Esophagus muscularis mucosa (tissue), 4 donors: ENCODE measurements around the gene PGAM5. TPM values are rescaled to one million over a fixed set of nuclear protein-coding genes. Genes with fewer than 3 reads are reported as not detected.

ENCODE experiments used
- DNase-seq: peaks from one replicate; pipeline ENCODE4 v3.0.0-alpha.2; 2017; ENCODE audit errors: extremely low spot score
- H3K27ac ChIP-seq, 4 donors: fragments of 200-600 bp; sonication (generic); replicated peaks in 1 of 4; 1 replicate in 3 of 4; 2 replicates in 1 of 4; pipeline ENCODE4 v1.5.1; 2016 to 2019; ENCODE audit warnings: mild to moderate bottlenecking in 1 of 4
- H3K27me3 ChIP-seq, 4 donors: fragments of 200-600 bp; sonication (generic); one replicate each; pipeline versions ENCODE4 v1.5.1 to v1.6.0; 2016 to 2019
- H3K36me3 ChIP-seq, 4 donors: fragments of 200-600 bp; sonication (generic); one replicate each; pipeline ENCODE4 v1.5.1; 2016 to 2019
- H3K4me1 ChIP-seq, 4 donors: fragments of 200-600 bp; sonication (generic); one replicate each; pipeline ENCODE4 v1.5.1; 2016 to 2019
- H3K4me3 ChIP-seq, 4 donors: fragments of 200-600 bp; sonication (generic); 1 replicate in 2 of 4; 2 replicates in 2 of 4; pipeline ENCODE4 v1.5.1; 2016 to 2019; ENCODE audit warnings: mild to moderate bottlenecking in 4 of 4, moderate library complexity in 1 of 4
- H3K9me3 ChIP-seq, 4 donors: fragments of 200-600 bp; sonication (generic); 1 replicate in 3 of 4; 2 replicates in 1 of 4; pipeline ENCODE4 v1.5.1; 2016 to 2019
- EP300 ChIP-seq: sonication (generic); formaldehyde crosslinking; IDR thresholded peaks from one replicate; pipeline ENCODE4 v1.6.1; 2017; ENCODE audit warnings: antibody characterized with exemption
- POLR2A ChIP-seq: fragments of 450-650 bp; IDR thresholded peaks from one replicate; pipeline ENCODE4 v1.6.1; 2017; ENCODE audit warnings: antibody characterized with exemption, moderate library complexity, mild to moderate bottlenecking, low read depth
- POLR2AphosphoS5 ChIP-seq, 2 donors: sonication (generic); formaldehyde crosslinking; IDR thresholded peaks; one replicate each; pipeline ENCODE4 v1.6.1; 2017; ENCODE audit warnings: antibody characterized with exemption in 2 of 2
- WGBS: methylation state at CpG from one replicate; pipeline ENCODE4 v1.1.5; 2018; 5-methylcytosine and 5-hydroxymethylcytosine counted together
- intact Hi-C: fragments of 100-400 bp; cut with DNase I; formaldehyde crosslinking; loops from one replicate; pipeline ENCODE4 v1.15.1; 2023
- total RNA-seq, 4 donors: library from RNA; depleted of rRNA; stranded (reverse); fragments of >200 nt; gene quantifications; one replicate each; pipeline versions ENCODE4 v1.1.0 to v1.2.1, GENCODE V29; 2016
- TF ChIP-seq, protein P1 (sequence below), 3 experiments: fragments of 200-600 bp in 2 of 3; fragments of 450-650 bp in 1 of 3; sonication (generic) in 2 of 3; IDR thresholded peaks; one replicate each; pipeline ENCODE4 v1.5.1; 2017 to 2019; ENCODE audit warnings: antibody characterized with exemption in 3 of 3, mild to moderate bottlenecking in 2 of 3, moderate library complexity in 1 of 3

Gene PGAM5
- total RNA-seq, 4 donors from 2014 or later: 19.9 to 37.0 (median 26.9) TPM

DNA sequence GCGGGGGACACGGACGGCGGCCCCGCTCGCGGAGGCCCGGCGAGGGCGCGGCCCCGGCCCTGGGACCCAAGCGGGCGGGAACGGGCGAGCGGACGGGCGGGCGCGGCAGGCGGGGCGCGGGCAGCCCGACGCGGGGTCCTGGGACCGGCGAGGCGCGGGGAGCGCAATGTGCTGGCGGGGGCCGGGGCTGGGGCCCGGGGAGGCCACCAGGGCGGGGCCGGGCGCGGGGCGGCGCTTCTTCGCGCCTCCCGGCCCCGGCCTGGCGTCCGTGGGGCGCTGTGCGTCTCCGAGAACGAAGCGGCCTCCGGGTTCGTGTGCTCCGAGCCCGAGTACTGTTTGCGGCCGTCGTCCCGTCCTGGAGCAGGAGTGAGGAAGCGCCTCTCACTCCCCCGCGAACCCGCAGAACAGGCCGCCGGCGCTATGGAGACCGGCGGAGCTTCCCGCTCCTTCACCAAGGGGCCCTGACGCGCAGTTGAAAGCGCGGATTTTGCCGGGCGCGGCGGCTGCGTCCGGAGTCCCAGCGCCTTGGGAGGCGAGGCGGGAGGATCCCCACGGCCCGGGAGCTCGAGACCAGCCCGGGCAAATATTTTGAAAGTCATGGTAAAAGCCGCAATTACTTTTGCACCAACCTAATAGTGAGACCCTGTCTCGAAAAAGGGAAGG lies 51.4 kb downstream of the PGAM5 start:
- TF ChIP-seq POLR2AphosphoS5 (IDR thresholded peaks at IDR 0.05): peak; percentile 61 to 79
- no peak for TF ChIP-seq EP300
- TF ChIP-seq, protein P1, sequence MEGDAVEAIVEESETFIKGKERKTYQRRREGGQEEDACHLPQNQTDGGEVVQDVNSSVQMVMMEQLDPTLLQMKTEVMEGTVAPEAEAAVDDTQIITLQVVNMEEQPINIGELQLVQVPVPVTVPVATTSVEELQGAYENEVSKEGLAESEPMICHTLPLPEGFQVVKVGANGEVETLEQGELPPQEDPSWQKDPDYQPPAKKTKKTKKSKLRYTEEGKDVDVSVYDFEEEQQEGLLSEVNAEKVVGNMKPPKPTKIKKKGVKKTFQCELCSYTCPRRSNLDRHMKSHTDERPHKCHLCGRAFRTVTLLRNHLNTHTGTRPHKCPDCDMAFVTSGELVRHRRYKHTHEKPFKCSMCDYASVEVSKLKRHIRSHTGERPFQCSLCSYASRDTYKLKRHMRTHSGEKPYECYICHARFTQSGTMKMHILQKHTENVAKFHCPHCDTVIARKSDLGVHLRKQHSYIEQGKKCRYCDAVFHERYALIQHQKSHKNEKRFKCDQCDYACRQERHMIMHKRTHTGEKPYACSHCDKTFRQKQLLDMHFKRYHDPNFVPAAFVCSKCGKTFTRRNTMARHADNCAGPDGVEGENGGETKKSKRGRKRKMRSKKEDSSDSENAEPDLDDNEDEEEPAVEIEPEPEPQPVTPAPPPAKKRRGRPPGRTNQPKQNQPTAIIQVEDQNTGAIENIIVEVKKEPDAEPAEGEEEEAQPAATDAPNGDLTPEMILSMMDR (IDR thresholded peaks at IDR 0.05): peak in 2 of 3 experiments; percentile 10 to 42
- peak; percentile 33 for TF ChIP-seq POLR2A
- intact Hi-C loops: loop anchor here (5.0 to 10.0 kb wide), 2 partner anchors 65 to 123 kb away; partner anchors contain the start of genes CHFR and GOLGA3
- Histone ChIP-seq H3K4me3 (peak overlapping the region; percentile 70 to 100 (median 87)), H3K36me3 (peaks cover 0 to 17% (median 4%) of the 10 kb centered on the region in 4 donors), H3K9me3 (no peaks in the 10 kb centered on the region), H3K27me3 (no peaks in the 10 kb centered on the region), H3K27ac (peak overlapping the region; percentile 91 to 98 (median 94)), H3K4me1 (peaks cover 29 to 39% (median 38%) of the 10 kb centered on the region in 4 donors)
- WGBS: 1% methylated on average over 16 of the region's 89 CpGs
- no peak for DNase-seq

- no peak for DNase-seq
- TF ChIP-seq, protein P1 (IDR thresholded peaks at IDR 0.05): no peak
- no peak for TF ChIP-seq POLR2A
- TF ChIP-seq POLR2AphosphoS5 (IDR thresholded peaks at IDR 0.05): no peak
- TF ChIP-seq EP300: no peak
- H3K4me3 ChIP-seq: no peak overlapping the region
- WGBS: 95% methylated on average over 20 of the region's 20 CpGs
- intact Hi-C loops: loop anchor here (5.0 to 10.0 kb wide), 2 partner anchors 63 to 121 kb away; partner anchors contain the start of genes CHFR and GOLGA3
- H3K4me1 ChIP-seq: peaks cover 38 to 48% (median 44%) of the 10 kb centered on the region in 4 donors
- peaks cover 0 to 2% (median 0%) of the 10 kb centered on the region in 4 donors for H3K36me3 ChIP-seq
- H3K9me3 ChIP-seq: no peaks in the 10 kb centered on the region
- H3K27me3 ChIP-seq: no peaks in the 10 kb centered on the region
- H3K27ac ChIP-seq: no peak overlapping the region
Measured at GRCh38 chr12:132764231-132764630, 53.6 kb downstream of the PGAM5 start.

- Histone ChIP-seq H3K4me1 (peaks cover 27 to 39% (median 33%) of the 10 kb centered on the region in 4 donors), H3K9me3 (no peaks in the 10 kb centered on the region), H3K36me3 (peaks cover 0 to 13% (median 7%) of the 10 kb centered on the region in 4 donors), H3K27ac (no peak overlapping the region), H3K4me3 (no peak overlapping the region), H3K27me3 (no peaks in the 10 kb centered on the region)
- WGBS: 79% methylated on average over 11 of the region's 11 CpGs
- no peak for DNase-seq
- TF ChIP-seq POLR2A (no peak), POLR2AphosphoS5 (IDR thresholded peaks at IDR 0.05) (no peak), EP300 (no peak)
- intact Hi-C loops: loop anchor here (10.0 kb wide), 1 partner anchor 119 kb away; the partner anchor contains the start of gene CHFR
Measured at GRCh38 chr12:132765361-132765760, 54.7 kb downstream of the PGAM5 start.

- H3K4me1 ChIP-seq: peaks cover 22 to 31% (median 26%) of the 10 kb centered on the region in 4 donors
- DNase-seq: no peak
- peak overlapping the region in 1 of 4 donors; percentile 15 for H3K27ac ChIP-seq
- 54% methylated on average over 16 of the region's 27 CpGs for WGBS
- H3K27me3 ChIP-seq: no peaks in the 10 kb centered on the region
- intact Hi-C loops: loop anchor here (10.0 kb wide), 1 partner anchor 118 kb away; the partner anchor contains the start of gene CHFR
- TF ChIP-seq, protein P1 (IDR thresholded peaks at IDR 0.05): no peak
- TF ChIP-seq EP300: no peak
- H3K4me3 ChIP-seq: no peak overlapping the region
- peaks cover 3 to 23% (median 10%) of the 10 kb centered on the region in 4 donors for H3K36me3 ChIP-seq
- no peaks in the 10 kb centered on the region for H3K9me3 ChIP-seq
Measured at GRCh38 chr12:132766380-132767085, 55.9 kb downstream of the PGAM5 start.
